ENCODE results near the gene SMIM36.

DNA sequence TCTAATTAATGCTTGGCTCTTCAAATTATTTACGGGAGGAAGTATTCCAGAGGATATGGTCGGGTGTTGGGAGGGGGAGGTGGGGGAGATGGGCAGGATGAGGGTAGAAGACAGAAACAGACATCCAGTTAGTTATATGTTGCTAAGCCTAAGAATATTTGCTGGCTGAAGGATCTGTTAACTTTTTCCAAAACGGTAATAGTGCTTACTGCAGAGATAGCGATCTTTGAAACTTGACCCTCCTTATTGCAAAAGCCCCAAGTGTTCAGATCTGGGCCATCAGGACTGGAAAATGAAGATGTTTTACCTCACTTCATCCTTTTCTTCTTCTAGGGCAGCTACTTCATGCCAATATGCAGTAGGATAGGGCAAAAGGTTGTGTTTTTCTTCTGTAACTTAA is 62.6 kb downstream of the SMIM36 start:
- TF ChIP-seq, protein P1, sequence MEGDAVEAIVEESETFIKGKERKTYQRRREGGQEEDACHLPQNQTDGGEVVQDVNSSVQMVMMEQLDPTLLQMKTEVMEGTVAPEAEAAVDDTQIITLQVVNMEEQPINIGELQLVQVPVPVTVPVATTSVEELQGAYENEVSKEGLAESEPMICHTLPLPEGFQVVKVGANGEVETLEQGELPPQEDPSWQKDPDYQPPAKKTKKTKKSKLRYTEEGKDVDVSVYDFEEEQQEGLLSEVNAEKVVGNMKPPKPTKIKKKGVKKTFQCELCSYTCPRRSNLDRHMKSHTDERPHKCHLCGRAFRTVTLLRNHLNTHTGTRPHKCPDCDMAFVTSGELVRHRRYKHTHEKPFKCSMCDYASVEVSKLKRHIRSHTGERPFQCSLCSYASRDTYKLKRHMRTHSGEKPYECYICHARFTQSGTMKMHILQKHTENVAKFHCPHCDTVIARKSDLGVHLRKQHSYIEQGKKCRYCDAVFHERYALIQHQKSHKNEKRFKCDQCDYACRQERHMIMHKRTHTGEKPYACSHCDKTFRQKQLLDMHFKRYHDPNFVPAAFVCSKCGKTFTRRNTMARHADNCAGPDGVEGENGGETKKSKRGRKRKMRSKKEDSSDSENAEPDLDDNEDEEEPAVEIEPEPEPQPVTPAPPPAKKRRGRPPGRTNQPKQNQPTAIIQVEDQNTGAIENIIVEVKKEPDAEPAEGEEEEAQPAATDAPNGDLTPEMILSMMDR (IDR thresholded peaks at IDR 0.05; ENCODE audit: low read length): no peak
- TF ChIP-seq EZH2 (optimal IDR thresholded peaks at IDR 0.05; ENCODE audit: low read depth, low read length): no peak
